K562 (cell line): ENCODE data around the gene HSPB6. TPM values are rescaled to one million over a fixed set of nuclear protein-coding genes. Genes with fewer than 3 reads are reported as not detected.
A peak's percentile ranks its signal among the peaks of the same experiment; 100 is the strongest.

Experiments
- HOXB6 ChIP-seq: fragments of 250-450 bp; sonication (Bioruptor Pico); IDR thresholded peaks from 2 replicates; pipeline ENCODE4 v1.5.1; 2022; ENCODE audit warnings: mild to moderate bottlenecking, borderline replicate concordance
- MCM3 ChIP-seq: fragments of 450-650 bp; IDR thresholded peaks from 2 replicates; pipeline ENCODE4 v1.6.1; 2016
- NFIX ChIP-seq: fragments of 250-450 bp; sonication (Bioruptor Pico); IDR thresholded peaks from 2 replicates; pipeline ENCODE4 v1.4.0; 2020; ENCODE audit warnings: low read depth, mild to moderate bottlenecking, moderate library complexity
- NFRKB ChIP-seq: fragments of 450-650 bp; IDR thresholded peaks from 2 replicates; pipeline ENCODE4 v1.6.1; 2016; ENCODE audit warnings: low read depth
- RBM14 ChIP-seq: fragments of 200-400 bp; formaldehyde crosslinking; IDR thresholded peaks from 2 replicates; pipeline ENCODE4 v1.6.1; 2018; ENCODE audit warnings: low read depth, mild to moderate bottlenecking, low read length, moderate library complexity, borderline replicate concordance; ENCODE audit not compliant: insufficient read depth
- RUNX1 ChIP-seq: sonication (generic); IDR thresholded peaks from 2 replicates; pipeline ENCODE4 v1.6.1; 2016; ENCODE audit warnings: antibody characterized with exemption, low read depth
- SRF ChIP-seq, 2 experiments: fragments of 250-450, 450-650 bp in 1 of 2; sonication (Bioruptor Pico) in 1 of 2; sonication (generic) in 1 of 2; formaldehyde crosslinking; IDR thresholded peaks; 2 replicates each; pipeline versions ENCODE4 v1.5.0 to v1.5.1; 2020 to 2022; ENCODE audit warnings: mild to moderate bottlenecking in 1 of 2, missing genetic modification reagents in 1 of 2
- TSHZ1 ChIP-seq: fragments of 250-450 bp; sonication (Bioruptor Pico); IDR thresholded peaks from 2 replicates; pipeline ENCODE4 v1.4.0; 2020; ENCODE audit warnings: mild to moderate bottlenecking, moderate library complexity
- ZFP36 ChIP-seq: fragments of 150-350 bp; IDR thresholded peaks from 2 replicates; pipeline ENCODE4 v1.6.1; 2018; ENCODE audit warnings: low read length, low read depth; ENCODE audit not compliant: partially characterized antibody
- ZNF408 ChIP-seq: fragments of 250-450 bp; sonication (Bioruptor Pico); IDR thresholded peaks from 2 replicates; pipeline ENCODE4 v1.4.0; 2020; ENCODE audit warnings: low read depth, mild to moderate bottlenecking, moderate library complexity
- ZNF512 ChIP-seq: IDR thresholded peaks from 2 replicates; pipeline ENCODE4 v1.6.1; 2016; ENCODE audit warnings: missing genetic modification characterization, missing compliant biosample characterization
- polyA plus RNA-seq, 8 experiments: library from polyadenylated mRNA; depleted of rRNA in 4 of 8; stranded (reverse) in 5 of 8; unstranded in 3 of 8; fragments of >200 nt; fragmentation: Nextera tagmentation in 2 of 8; fragmentation: Illumina TruSeq in 1 of 8; extraction: Ambion mirVana in 2 of 8; extraction: Trizol in 1 of 8; gene quantifications; 2 replicates each; pipeline versions ENCODE4 v1.2.1 to v1.2.3, GENCODE V29; 2011 to 2014; ENCODE audit warnings: inconsistent platforms in 1 of 8, missing spikeins in 1 of 8
- total RNA-seq, 7 experiments: library from RNA; depleted of rRNA in 6 of 7; stranded (reverse); fragments of >200 nt in 6 of 7; fragmentation: Illumina TruSeq in 2 of 7; extraction: Trizol in 2 of 7; gene quantifications; 2 replicates each; pipeline versions ENCODE4 v1.2.1 to v1.2.3, GENCODE V29; 2011 to 2021; ENCODE audit warnings: low replicate concordance in 1 of 7
- TF ChIP-seq, protein P1 (sequence below): fragments of 250-450 bp; sonication (Bioruptor Pico); IDR thresholded peaks from 2 replicates; pipeline ENCODE4 v1.8.0; 2022; ENCODE audit warnings: inconsistent platforms, mild to moderate bottlenecking, moderate library complexity, borderline replicate concordance
- TF ChIP-seq, protein P2 (sequence below): sonication (generic); formaldehyde crosslinking; IDR thresholded peaks from 2 replicates; pipeline ENCODE4 v1.8.0; 2022; ENCODE audit warnings: mild to moderate bottlenecking, missing genetic modification reagents, borderline replicate concordance
- TF ChIP-seq, protein P3 (sequence below), 2 experiments: fragments of 450-650 bp; IDR thresholded peaks; 2 replicates each; pipeline ENCODE4 v1.6.1; 2016

Gene HSPB6
- total and polyA plus RNA-seq, 9 of the 15 experiments (the other 6 are each of a cell fraction or from before 2014, with no cell fraction given): 0.55 TPM; not detected in 8

DNA sequence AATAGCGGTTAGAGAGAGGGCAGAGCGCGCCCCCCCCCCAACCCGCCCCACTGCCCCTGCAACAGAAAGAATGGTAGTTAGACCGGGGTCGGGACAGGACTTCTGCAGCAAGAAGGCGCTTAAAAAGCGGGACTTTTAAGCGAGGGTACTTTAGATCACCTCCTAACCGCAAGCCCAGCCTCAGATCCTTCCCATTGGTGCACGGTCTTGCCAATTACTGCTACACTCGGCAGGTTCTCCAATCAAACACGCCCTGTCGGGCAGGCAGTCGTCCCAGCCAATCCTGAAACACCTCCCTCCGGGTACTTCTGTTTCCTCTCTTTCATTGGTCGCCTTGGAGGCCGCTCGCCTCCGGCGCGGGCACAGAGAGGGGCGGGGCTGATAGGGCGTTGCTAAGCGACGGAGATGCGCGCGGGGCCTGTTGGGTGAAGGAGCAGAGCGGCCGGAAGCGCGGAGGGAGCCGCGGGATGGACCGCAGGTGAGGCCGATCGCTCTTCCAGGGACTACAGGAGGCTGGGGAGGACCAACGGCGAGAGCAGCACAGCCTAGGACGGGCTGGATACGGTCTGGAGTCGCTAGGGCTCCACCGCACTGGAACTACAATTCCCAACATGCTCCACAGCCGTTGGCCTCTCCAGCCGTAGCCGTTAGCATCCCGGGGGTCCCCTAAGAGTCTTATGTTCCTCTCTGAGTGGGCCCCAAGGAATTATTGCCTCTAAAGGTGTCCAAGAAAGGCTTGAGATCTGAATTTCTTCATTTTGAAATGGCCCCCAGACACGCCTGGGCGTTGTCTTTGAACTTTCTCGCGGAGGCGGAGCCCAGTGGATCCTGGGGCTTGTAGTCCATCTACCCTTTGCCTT, 1.1 kb upstream of the HSPB6 start, which contains the start of gene PROSER3 (continued):
- TF ChIP-seq TSHZ1 (CRISPR knock-in tag) (no peak), NFRKB (peak; percentile 16; the same call in 1 of the 2 replicates), ZNF408 (CRISPR knock-in tag) (no peak), HOXB6 (CRISPR knock-in tag) (no peak), RBM14 (no peak), MCM3 (no peak), NFIX (CRISPR knock-in tag) (no peak), SRF (CRISPR knock-in tag; IDR thresholded peaks at IDR 0.05) (no peak), ZNF512 (tag) (no peak), RUNX1 (no peak), ZFP36 (no peak)
- TF ChIP-seq, protein P1, sequence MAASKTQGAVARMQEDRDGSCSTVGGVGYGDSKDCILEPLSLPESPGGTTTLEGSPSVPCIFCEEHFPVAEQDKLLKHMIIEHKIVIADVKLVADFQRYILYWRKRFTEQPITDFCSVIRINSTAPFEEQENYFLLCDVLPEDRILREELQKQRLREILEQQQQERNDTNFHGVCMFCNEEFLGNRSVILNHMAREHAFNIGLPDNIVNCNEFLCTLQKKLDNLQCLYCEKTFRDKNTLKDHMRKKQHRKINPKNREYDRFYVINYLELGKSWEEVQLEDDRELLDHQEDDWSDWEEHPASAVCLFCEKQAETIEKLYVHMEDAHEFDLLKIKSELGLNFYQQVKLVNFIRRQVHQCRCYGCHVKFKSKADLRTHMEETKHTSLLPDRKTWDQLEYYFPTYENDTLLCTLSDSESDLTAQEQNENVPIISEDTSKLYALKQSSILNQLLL (CRISPR knock-in tag): no peak
- TF ChIP-seq, protein P2, sequence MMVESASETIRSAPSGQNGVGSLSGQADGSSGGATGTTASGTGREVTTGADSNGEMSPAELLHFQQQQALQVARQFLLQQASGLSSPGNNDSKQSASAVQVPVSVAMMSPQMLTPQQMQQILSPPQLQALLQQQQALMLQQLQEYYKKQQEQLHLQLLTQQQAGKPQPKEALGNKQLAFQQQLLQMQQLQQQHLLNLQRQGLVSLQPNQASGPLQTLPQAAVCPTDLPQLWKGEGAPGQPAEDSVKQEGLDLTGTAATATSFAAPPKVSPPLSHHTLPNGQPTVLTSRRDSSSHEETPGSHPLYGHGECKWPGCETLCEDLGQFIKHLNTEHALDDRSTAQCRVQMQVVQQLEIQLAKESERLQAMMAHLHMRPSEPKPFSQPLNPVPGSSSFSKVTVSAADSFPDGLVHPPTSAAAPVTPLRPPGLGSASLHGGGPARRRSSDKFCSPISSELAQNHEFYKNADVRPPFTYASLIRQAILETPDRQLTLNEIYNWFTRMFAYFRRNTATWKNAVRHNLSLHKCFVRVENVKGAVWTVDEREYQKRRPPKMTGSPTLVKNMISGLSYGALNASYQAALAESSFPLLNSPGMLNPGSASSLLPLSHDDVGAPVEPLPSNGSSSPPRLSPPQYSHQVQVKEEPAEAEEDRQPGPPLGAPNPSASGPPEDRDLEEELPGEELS (CRISPR knock-in tag): no peak
- TF ChIP-seq, protein P3, sequence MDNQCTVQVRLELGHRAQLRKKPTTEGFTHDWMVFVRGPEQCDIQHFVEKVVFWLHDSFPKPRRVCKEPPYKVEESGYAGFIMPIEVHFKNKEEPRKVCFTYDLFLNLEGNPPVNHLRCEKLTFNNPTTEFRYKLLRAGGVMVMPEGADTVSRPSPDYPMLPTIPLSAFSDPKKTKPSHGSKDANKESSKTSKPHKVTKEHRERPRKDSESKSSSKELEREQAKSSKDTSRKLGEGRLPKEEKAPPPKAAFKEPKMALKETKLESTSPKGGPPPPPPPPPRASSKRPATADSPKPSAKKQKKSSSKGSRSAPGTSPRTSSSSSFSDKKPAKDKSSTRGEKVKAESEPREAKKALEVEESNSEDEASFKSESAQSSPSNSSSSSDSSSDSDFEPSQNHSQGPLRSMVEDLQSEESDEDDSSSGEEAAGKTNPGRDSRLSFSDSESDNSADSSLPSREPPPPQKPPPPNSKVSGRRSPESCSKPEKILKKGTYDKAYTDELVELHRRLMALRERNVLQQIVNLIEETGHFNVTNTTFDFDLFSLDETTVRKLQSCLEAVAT (IDR thresholded peaks at IDR 0.05): peak; percentile 99
